DMS 273 (cell line): Measurements from ENCODE around the gene ATG16L1.
A peak's percentile ranks its signal among the peaks of the same experiment; 100 is the strongest.
"Not testable (repeated sequence)": the region's sequence is repeated elsewhere in the genome, so short reads cannot be mapped to it uniquely, and the experiment has no call there.

Experiments used
- DNase-seq: peaks from one replicate; lab custom pipeline; 2025; ENCODE audit not compliant: unreplicated experiment; lab: John Stamatoyannopoulos, UW

ATG16L1 gene

DNA sequence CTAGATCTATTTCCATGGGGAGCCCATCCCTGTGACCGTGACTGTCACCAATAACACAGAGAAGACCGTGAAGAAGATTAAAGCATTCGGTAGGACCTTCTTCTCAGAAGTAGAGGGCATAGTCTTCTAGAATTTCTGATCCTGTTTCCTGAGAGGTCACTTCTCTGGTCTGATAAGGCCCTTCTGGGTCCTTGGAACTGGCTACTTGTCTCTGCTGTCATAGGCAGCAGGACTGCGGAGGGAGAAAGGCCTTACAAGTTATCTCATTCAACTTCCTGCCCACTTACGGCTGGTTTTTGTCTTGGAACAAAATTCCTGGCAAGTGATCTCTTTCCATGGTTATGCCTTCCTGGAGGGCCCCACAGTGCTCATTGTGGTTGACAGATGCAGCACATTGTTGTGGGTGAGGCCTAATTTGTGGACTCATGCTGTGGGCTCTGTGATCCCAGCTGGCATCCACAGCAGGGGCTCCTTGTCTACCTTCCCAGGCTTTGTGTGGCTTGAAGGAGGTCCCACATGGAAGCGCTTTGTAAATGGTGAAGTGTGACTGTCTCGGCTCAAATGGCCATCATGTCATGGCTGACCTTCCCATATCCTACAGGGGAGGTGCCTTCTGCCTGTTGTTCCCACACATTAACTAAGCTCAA, 78.1 kb downstream of the ATG16L1 start:
- DNase-seq: peak; percentile 90

DNA sequence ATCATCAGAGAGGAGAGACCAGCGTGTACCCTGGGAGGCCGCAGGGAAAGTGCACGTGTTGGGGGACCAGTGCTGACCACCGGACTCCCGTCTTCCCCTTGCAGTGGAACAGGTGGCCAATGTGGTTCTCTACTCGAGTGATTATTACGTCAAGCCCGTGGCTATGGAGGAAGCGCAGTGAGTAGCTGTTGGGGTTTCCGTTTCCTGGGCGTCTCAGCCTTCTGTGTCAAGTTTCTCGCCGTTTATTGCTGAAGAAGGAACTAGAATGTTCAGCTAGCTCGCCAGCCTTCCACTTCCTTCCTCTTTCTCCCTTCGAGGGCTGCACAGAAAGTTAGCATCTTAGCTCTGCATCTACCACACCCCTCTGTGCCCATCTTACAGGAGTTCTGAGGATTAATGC, 80.1 kb downstream of the ATG16L1 start:
- no peak for DNase-seq

DNA sequence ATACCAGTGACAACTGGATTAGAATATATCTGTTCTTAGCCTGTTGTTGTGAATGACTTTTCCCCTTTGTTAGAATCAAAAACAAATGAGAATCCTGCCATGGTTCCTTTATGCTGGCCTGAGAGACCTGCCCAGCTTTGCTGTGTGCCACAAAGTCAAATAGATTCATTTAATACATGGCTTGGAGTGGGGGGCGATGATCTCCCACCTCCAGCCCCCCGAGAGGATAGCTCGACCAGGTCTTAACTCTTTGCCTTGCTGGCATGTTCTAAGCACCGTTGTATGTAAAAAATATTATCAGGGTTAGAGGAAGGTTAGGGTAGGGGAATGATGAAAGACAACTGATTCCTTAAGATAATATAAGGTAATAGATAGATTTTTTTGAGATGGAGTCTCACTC, 80.7 kb downstream of the ATG16L1 start:
- no peak for DNase-seq

DNA sequence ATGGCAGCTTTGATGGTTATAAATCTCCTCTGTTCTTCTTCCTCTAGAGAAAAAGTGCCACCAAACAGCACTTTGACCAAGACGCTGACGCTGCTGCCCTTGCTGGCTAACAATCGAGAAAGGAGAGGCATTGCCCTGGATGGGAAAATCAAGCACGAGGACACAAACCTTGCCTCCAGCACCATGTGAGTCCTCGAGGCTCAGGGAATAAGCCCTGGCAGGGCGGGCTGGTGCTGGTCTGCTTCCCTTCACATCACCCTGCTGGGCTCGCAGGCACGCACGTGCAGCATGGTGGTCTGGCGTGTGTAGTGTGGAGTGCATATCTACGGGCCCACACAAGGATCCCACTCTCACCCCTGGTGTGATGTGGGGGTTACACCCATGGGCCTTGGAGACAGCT, 83.4 kb downstream of the ATG16L1 start:
- no peak for DNase-seq

DNA sequence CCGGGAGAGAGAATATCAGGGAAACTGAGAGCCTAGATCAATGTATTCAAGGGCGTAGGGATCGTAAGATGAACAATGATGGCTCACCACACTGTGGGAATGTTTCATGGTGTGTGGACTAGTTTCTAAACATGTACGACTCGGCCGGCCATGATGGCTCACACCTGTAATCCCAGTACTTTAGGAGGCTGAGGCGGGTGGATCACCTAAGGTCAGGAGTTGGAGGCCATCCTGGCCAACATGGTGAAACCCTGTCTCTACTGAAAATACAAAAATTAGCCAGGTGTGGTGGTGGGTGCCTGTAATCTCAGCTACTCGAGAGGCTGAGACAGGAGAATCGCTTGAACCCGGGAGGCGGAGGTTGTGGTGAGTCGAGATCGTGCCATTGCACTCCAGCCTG, 84.6 kb downstream of the ATG16L1 start:
- not testable (repeated sequence) for DNase-seq

DNA sequence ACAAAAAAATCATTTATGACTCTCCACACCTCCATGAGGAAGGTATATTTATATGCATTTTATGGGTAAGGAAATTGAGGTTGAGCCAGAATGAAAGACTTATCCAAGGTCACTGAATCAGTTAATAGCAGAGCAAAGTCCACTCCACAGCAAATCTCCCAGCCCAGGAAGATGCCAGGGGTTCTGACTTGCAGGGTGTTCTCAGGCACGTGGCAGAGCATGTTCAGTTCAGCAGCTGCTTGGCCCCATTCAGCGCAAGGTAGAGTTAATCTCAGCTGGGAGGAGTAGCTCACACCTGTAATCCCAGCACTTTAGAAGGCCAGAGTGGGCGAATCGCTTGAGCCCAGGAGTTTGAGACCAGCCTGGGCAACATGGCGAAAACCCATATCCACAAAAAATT, 85.1 kb downstream of the ATG16L1 start:
- DNase-seq: no peak

DNA sequence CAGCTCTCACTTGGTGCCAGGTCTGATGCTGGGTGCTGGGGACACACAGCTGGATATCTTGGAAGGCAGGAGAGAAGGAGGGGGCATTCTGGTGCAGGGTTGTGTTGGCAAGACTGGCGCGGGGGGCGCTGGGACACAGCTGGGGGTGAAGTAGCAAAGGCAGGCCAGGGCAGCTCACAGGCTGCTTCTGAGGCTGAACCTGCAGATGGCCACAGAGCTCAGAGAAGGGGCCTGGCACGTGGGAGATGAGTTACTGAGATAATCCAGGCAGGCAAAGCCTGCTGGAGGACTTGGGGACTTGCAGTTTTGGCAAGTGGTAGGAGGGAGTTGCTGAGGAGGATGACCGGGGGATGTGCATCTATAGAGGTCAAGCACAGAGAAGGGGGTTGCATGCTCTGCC, 86.6 kb downstream of the ATG16L1 start:
- DNase-seq: peak; percentile 73

DNA sequence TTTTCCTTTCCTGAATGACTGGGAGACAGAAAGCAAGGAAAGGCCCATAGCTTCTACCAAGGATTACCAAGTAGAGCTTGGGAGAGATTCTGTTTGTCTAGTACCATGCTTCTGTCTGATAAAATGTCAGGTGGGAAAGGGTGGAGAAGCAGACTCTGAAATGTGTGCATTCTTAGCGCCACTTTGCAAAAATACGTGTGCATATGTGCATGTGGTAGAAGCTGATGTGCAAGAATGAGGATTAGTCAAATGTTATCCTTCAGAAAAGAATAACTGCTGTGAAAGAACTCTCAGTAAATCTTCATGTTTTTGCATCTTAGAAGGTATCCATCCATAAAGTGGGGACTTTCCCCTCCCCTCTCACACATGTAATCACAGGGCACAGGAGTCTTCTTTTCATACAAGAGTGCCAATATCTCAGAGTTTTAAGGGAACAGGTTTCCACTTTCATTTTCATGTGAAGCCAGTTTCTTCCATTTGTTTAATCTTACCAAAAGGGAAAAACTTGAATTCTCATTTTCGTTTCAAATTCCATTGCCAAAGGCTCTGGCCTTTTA, 87.4 kb downstream of the ATG16L1 start:
- no peak for DNase-seq

DNA sequence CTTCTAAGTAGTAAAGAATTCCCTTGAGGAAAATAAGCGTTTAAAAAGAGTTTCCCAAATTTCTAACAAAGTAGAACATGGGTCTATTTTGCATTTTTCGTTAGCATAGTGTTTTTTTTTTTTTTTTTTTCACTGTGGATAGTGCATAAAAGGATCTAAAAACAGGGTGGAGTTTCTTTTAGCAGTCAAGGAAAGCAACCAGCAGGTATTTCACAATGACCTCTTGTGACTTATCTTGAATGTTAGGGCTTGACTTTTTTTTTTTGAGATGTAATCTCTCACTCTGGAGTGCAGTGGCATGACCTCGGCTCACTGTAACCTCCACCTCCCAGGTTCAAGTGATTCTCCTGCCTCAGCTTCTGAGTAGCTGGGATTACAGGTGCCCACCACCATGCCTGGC, 88.0 kb downstream of the ATG16L1 start:
- DNase-seq: no peak

DNA sequence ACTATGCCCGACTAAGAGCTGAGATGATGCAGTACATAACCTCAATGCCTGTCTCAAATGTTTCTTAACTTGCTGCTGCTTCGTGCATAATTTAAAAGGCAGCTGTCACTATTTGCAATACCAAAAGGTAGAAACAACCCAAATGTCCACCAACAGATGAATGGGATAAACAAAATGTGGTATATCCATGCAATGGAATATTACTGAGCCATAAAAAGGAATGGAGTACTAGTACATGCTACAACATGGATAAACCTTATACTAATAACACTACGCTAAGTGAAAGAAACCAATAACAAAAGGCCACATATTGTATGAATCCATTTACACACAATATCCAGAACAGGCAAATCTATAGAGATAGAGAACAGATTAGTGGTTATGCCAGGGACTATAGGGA, 89.8 kb downstream of the ATG16L1 start:
- no peak for DNase-seq

DNA sequence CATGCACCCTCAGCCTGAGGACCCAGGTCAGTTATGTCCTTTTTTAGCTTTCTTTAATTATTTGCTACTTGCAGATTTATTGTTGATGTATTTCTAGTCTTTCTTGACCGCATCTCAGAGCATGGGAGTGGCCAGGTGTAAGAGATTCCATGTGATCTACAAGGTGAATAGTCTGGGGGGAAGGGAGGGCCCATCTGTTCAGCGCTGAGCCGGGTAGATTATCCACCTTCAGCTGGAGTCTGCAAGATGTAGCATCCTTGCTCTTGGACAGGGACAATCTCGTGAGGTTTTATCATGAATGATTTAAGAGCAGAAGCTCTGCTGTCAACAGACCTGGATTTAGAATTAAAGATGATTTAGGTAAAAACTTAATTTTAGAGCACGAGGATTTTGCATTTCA, 90.8 kb downstream of the ATG16L1 start:
- DNase-seq: no peak

DNA sequence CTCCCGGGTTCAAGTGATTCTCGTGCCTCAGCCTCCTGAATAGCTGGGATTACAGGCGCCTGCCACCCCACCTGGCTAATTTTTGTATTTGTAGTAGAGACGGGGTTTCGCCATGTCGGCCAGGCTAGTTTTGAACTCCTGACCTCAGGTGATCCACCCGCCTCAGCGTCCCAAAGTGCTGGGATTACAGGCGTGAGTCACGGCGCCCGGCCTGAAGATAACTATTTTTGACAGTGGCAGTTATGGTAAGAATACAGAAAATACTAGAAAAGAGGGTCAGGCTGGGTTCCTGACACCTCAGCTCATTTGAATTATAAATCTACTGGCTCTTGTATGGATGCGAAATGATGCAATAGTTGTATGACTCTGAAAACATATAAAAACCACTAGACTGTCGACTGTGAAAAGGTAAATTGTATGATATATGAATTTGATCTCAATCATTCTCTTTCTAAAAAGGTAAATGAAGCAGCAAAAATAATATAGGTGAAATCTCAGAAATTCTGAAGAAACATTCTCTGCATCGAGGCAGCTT, 91.8 kb downstream of the ATG16L1 start:
- DNase-seq: no peak
